H9 (cell line): ENCODE results near the gene GIMAP6. TPM values are rescaled to one million over a fixed set of nuclear protein-coding genes. Genes with fewer than 3 reads are reported as not detected.
"Not testable (repeated sequence)": the region's sequence is repeated elsewhere in the genome, so short reads cannot be mapped to it uniquely, and the experiment has no call there.

Experiments used
- DNase-seq: peaks from one replicate; pipeline ENCODE4 v3.0.0-alpha.2; 2017
- H2AFZ ChIP-seq: one replicate; pipeline ENCODE4 v1.6.1; 2013; ENCODE audit warnings: mild to moderate bottlenecking, low read length, control low read depth, moderate library complexity
- H2AK5ac ChIP-seq: 2 replicates; pipeline ENCODE4 v1.6.1; 2013; ENCODE audit warnings: low read length, control low read depth, mixed read lengths; ENCODE audit not compliant: insufficient read length
- H2BK120ac ChIP-seq: one replicate; pipeline ENCODE4 v1.6.1; 2013; ENCODE audit warnings: low read depth, mild to moderate bottlenecking, low read length, control low read depth, inconsistent platforms; ENCODE audit not compliant: poor library complexity, severe bottlenecking
- H2BK12ac ChIP-seq: 2 replicates; pipeline ENCODE4 v1.6.1; 2013; ENCODE audit warnings: low read length, control low read depth, mixed read lengths, low read depth; ENCODE audit not compliant: insufficient read length
- H2BK15ac ChIP-seq: 2 replicates; pipeline ENCODE4 v1.6.1; 2013; ENCODE audit warnings: low read depth, low read length, control low read depth
- H2BK20ac ChIP-seq: one replicate; pipeline ENCODE4 v1.6.1; 2013; ENCODE audit warnings: low read depth, mild to moderate bottlenecking, low read length, control low read depth, inconsistent platforms; ENCODE audit not compliant: poor library complexity, severe bottlenecking
- H2BK5ac ChIP-seq: 2 replicates; pipeline ENCODE4 v1.6.1; 2013; ENCODE audit warnings: low read length, control low read depth, mixed read lengths; ENCODE audit not compliant: insufficient read length
- H3K14ac ChIP-seq: 2 replicates; pipeline ENCODE4 v1.6.1; 2013; ENCODE audit warnings: low read length, control low read depth; ENCODE audit not compliant: insufficient read depth
- H3K18ac ChIP-seq: 2 replicates; pipeline ENCODE4 v1.6.1; 2013; ENCODE audit warnings: low read depth, mild to moderate bottlenecking, mixed read lengths, low read length, control low read depth; ENCODE audit not compliant: insufficient read length
- H3K23ac ChIP-seq: 2 replicates; pipeline ENCODE4 v1.6.1; 2013; ENCODE audit warnings: low read length, control low read depth, mixed read lengths, low read depth; ENCODE audit not compliant: insufficient read length
- H3K23me2 ChIP-seq: 2 replicates; pipeline ENCODE4 v1.6.1; 2013; ENCODE audit warnings: low read depth, mild to moderate bottlenecking, mixed read lengths, low read length, control low read depth; ENCODE audit not compliant: insufficient read length, poor library complexity, severe bottlenecking
- H3K27ac ChIP-seq: 2 replicates; pipeline ENCODE4 v1.5.1; 2013; ENCODE audit warnings: low read length, control low read depth, mixed read lengths, low read depth; ENCODE audit not compliant: insufficient read length
- H3K27me3 ChIP-seq: 2 replicates; pipeline ENCODE4 v1.6.1; 2013; ENCODE audit warnings: low read length, control low read depth, inconsistent platforms; ENCODE audit not compliant: insufficient read depth
- H3K4ac ChIP-seq: 2 replicates; pipeline ENCODE4 v1.6.1; 2013; ENCODE audit warnings: low read depth, mild to moderate bottlenecking, control low read depth, inconsistent platforms, low read length, moderate library complexity
- H3K4me1 ChIP-seq: 2 replicates; pipeline ENCODE4 v1.6.1; 2013; ENCODE audit warnings: low read length, control low read depth, inconsistent platforms; ENCODE audit not compliant: insufficient read depth
- H3K4me2 ChIP-seq: 2 replicates; pipeline ENCODE4 v1.6.1; 2013; ENCODE audit warnings: low read length, control low read depth, mixed read lengths; ENCODE audit not compliant: insufficient read length, insufficient read depth
- H3K56ac ChIP-seq: 2 replicates; pipeline ENCODE4 v1.6.1; 2013; ENCODE audit warnings: low read depth, mild to moderate bottlenecking, mixed read lengths, low read length, control low read depth; ENCODE audit not compliant: insufficient read length
- H3K79me1 ChIP-seq: 2 replicates; pipeline ENCODE4 v1.6.1; 2013; ENCODE audit warnings: low read depth, mild to moderate bottlenecking, moderate library complexity, low read length, control low read depth, inconsistent platforms; ENCODE audit not compliant: insufficient read depth, poor library complexity, severe bottlenecking
- H3K79me2 ChIP-seq: 2 replicates; pipeline ENCODE4 v1.6.1; 2013; ENCODE audit warnings: low read length, control low read depth, inconsistent platforms; ENCODE audit not compliant: insufficient read depth
- H3K9ac ChIP-seq: 2 replicates; pipeline ENCODE4 v1.6.1; 2013; ENCODE audit warnings: low read length, control low read depth, mixed read lengths; ENCODE audit not compliant: insufficient read length; ENCODE audit errors: extremely low read depth
- H3K9me3 ChIP-seq: one replicate; pipeline ENCODE4 v1.6.1; 2013; ENCODE audit warnings: low read depth, low read length, inconsistent platforms; ENCODE audit not compliant: control insufficient read depth
- H3T11ph ChIP-seq: one replicate; pipeline ENCODE4 v1.6.1; 2013; ENCODE audit warnings: mild to moderate bottlenecking, low read length, control low read depth, inconsistent platforms
- H4K20me1 ChIP-seq: one replicate; pipeline ENCODE4 v1.6.1; 2013; ENCODE audit not compliant: control insufficient read depth, insufficient read length, insufficient read depth
- H4K5ac ChIP-seq: 2 replicates; pipeline ENCODE4 v1.6.1; 2013; ENCODE audit warnings: low read depth, mild to moderate bottlenecking, mixed read lengths, low read length, control low read depth; ENCODE audit not compliant: insufficient read length
- H4K8ac ChIP-seq: replicated peaks from 2 replicates; pipeline ENCODE4 v1.6.1; 2013; ENCODE audit warnings: low read length, control low read depth, mixed read lengths, low read depth; ENCODE audit not compliant: insufficient read length
- H4K91ac ChIP-seq: 2 replicates; pipeline ENCODE4 v1.6.1; 2013; ENCODE audit warnings: low read depth, mild to moderate bottlenecking, moderate library complexity, mixed read lengths, low read length, control low read depth; ENCODE audit not compliant: insufficient read length
- H3K27ac Mint-ChIP-seq, 3 experiments: 2 replicates in 2 of 3; 3 replicates in 1 of 3; pipeline ENCODE4 v1.8.0; 2020 to 2021; ENCODE audit warnings: mixed read lengths in 3 of 3, mild to moderate bottlenecking in 1 of 3, moderate library complexity in 1 of 3
- H3K27me3 Mint-ChIP-seq: 2 replicates; pipeline ENCODE4 v1.8.0; 2021; ENCODE audit warnings: low read depth, mild to moderate bottlenecking, moderate library complexity, mixed read lengths
- H3K36me3 Mint-ChIP-seq, 3 experiments: 2 replicates in 2 of 3; 3 replicates in 1 of 3; pipeline ENCODE4 v1.8.0; 2020 to 2021; ENCODE audit warnings: low read depth in 3 of 3, mixed read lengths in 3 of 3; ENCODE audit not compliant: insufficient read depth in 1 of 3
- H3K4me1 Mint-ChIP-seq, 2 experiments: 2 replicates each; pipeline ENCODE4 v1.8.0; 2020; ENCODE audit warnings: mixed read lengths in 2 of 2
- H3K4me3 Mint-ChIP-seq, 2 experiments: 2 replicates in 1 of 2; 3 replicates in 1 of 2; pipeline ENCODE4 v1.8.0; 2020 to 2021; ENCODE audit warnings: mild to moderate bottlenecking in 2 of 2, mixed read lengths in 2 of 2, moderate library complexity in 1 of 2
- H3K9me3 Mint-ChIP-seq, 2 experiments: 2 replicates in 1 of 2; 3 replicates in 1 of 2; pipeline ENCODE4 v1.8.0; 2020; ENCODE audit warnings: mild to moderate bottlenecking in 2 of 2, mixed read lengths in 2 of 2, moderate library complexity in 1 of 2
- CTCF ChIP-seq: fragments of 200-600 bp; sonication (generic); conservative IDR thresholded peaks from 3 replicates; pipeline ENCODE4 v1.8.0; 2021; ENCODE audit warnings: antibody characterized with exemption, mild to moderate bottlenecking
- WGBS: extraction: QIAGEN DNeasy Blood & Tissue Kit; methylation state at CpG from one replicate; pipeline ENCODE4 v1.1.7; 2013; ENCODE audit warnings: missing lambda C conversion rate, low lambda C conversion rate, mixed read lengths; ENCODE audit not compliant: insufficient read length; ENCODE audit errors: extremely low coverage; 5-methylcytosine and 5-hydroxymethylcytosine counted together
- total RNA-seq: library from RNA; stranded (reverse); gene quantifications from 2 replicates; pipeline ENCODE4 v1.2.1, GENCODE V29; 2021

The GIMAP6 gene
- total RNA-seq, 1 experiment from 2014 or later = not detected

- H3K27me3 ChIP-seq = no peaks in the 10 kb centered on the region
- H4K20me1 ChIP-seq = no peaks in the 10 kb centered on the region
- no CpG with 5 or more reads among the region's 3 CpGs for WGBS
- H4K8ac ChIP-seq = no peak overlapping the region
- no peak overlapping the region for H3K56ac ChIP-seq
- Mint-ChIP-seq H3K36me3 (no peaks in the 10 kb centered on the region), H3K4me3 (no peak overlapping the region), H3K9me3 (peaks cover 0 to 3% of the 10 kb centered on the region in 2 experiments; a peak in 2 of 5 replicates), H3K4me1 (no peaks in the 10 kb centered on the region; a peak in 1 of 4 replicates), H3K27me3 (peaks cover 48% of the 10 kb centered on the region), H3K27ac (no peak overlapping the region)
- no peak overlapping the region for H3K23ac ChIP-seq
- no peak overlapping the region for H2AFZ ChIP-seq
- H2BK12ac ChIP-seq = no peak overlapping the region
- H3K9ac ChIP-seq = no peak overlapping the region
- H3K4ac ChIP-seq = no peak overlapping the region
- H3K79me2 ChIP-seq = no peaks in the 10 kb centered on the region
- H3K4me2 ChIP-seq = no peak overlapping the region
- no peaks in the 10 kb centered on the region for H3K9me3 ChIP-seq
- H3T11ph ChIP-seq = no peak overlapping the region
- no peak overlapping the region for H2BK15ac ChIP-seq
- no peaks in the 10 kb centered on the region for H3K79me1 ChIP-seq
- H2BK20ac ChIP-seq = no peak overlapping the region
- no peak overlapping the region for H4K5ac ChIP-seq
- no peak for DNase-seq
- TF ChIP-seq CTCF = no peak
- no peak overlapping the region for H3K27ac ChIP-seq
- H3K23me2 ChIP-seq = no peaks in the 10 kb centered on the region
- H3K14ac ChIP-seq = no peak overlapping the region
- no peak overlapping the region for H4K91ac ChIP-seq
- H2AK5ac ChIP-seq = no peak overlapping the region
- no peak overlapping the region for H2BK5ac ChIP-seq
- H3K18ac ChIP-seq = no peak overlapping the region
- H3K4me1 ChIP-seq = no peaks in the 10 kb centered on the region
- H2BK120ac ChIP-seq = no peak overlapping the region
Measured at GRCh38 chr7:150620061-150620460, 12.1 kb downstream of the GIMAP6 start.

GRCh38 chr7:150615221-150615755 is 16.9 kb downstream of the GIMAP6 start:
- not testable (repeated sequence) for H3K79me2 ChIP-seq, H4K20me1 ChIP-seq, H2BK5ac ChIP-seq, H4K91ac ChIP-seq, H3K23me2 ChIP-seq, H2AK5ac ChIP-seq, H3K27me3 ChIP-seq, H2BK120ac ChIP-seq, H4K8ac ChIP-seq, H4K5ac ChIP-seq, H3K27ac Mint-ChIP-seq, H3K27ac ChIP-seq, DNase-seq, H2BK15ac ChIP-seq, H3K18ac ChIP-seq, H3T11ph ChIP-seq, H3K9me3 Mint-ChIP-seq, H3K4me2 ChIP-seq, H3K79me1 ChIP-seq, H3K56ac ChIP-seq, H2AFZ ChIP-seq, H2BK12ac ChIP-seq, H3K4ac ChIP-seq, H3K14ac ChIP-seq, H3K4me1 Mint-ChIP-seq, H3K4me1 ChIP-seq, H2BK20ac ChIP-seq, H3K4me3 Mint-ChIP-seq, H3K36me3 Mint-ChIP-seq, H3K9me3 ChIP-seq, H3K9ac ChIP-seq, H3K23ac ChIP-seq
- no CpG with 5 or more reads among the region's 5 CpGs for WGBS
- H3K27me3 Mint-ChIP-seq = peaks cover 38% of the 10 kb centered on the region
